ENCODE measurements around the gene PPWD1.
"Not testable (repeated sequence)": the region's sequence is repeated elsewhere in the genome, so short reads cannot be mapped to it uniquely, and the experiment has no call there.

PPWD1 gene

DNA sequence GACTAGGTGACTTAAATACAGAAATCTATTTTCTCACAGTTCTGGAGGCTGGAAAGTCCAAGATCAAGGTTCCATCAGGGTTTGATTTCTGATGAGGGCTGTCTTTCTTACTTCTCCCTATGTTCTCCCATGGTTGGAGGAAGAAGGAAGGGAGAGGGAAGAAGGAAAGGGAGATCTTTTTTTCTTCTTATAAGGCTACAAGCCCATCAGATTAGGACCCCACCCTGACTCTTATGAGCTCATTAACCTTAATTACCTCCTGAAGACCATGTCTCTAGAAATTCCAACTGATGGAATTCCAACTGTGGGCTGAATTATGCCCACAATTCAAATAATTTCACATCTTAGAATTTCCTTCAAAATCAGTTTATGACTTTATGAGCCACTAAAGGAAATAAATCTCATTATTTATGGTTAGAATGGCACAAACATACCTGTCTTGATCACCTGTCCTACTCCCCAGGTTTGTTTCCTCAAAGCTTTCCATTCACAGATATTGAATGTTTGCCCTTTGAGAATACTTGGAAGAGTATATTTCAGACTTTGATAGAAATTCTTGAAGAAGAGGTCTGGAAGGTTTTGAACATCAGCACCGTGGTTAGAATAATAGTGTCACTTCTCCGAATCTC lies 7.6 kb downstream of the PPWD1 start:
- FAIRE-seq = no peak

GRCh38 chr5:65577141-65577540 lies 14.0 kb downstream of the PPWD1 start:
- DNase-seq (ENCODE audit: insufficient read length, low spot score) (no peak), FAIRE-seq (no peak)
- no peak for TF ChIP-seq CTCF (IDR thresholded peaks at IDR 0.05; ENCODE audit: insufficient read depth, missing control alignments)

More for the DNA sequence above, 7.6 kb downstream of the PPWD1 start:
- DNase-seq (ENCODE audit: insufficient read length, low spot score) = no peak
- no peak for TF ChIP-seq CTCF (IDR thresholded peaks at IDR 0.05; ENCODE audit: insufficient read depth, missing control alignments)

GRCh38 chr5:65588694-65589093 lies 25.6 kb downstream of the PPWD1 start:
- FAIRE-seq = no peak
- no peak for TF ChIP-seq CTCF (IDR thresholded peaks at IDR 0.05; ENCODE audit: insufficient read depth, missing control alignments)
- DNase-seq (ENCODE audit: insufficient read length, low spot score) = no peak

GRCh38 chr5:65601761-65602160 lies 38.7 kb downstream of the PPWD1 start:
- not testable (repeated sequence) for DNase-seq (ENCODE audit: insufficient read length, low spot score); FAIRE-seq

GRCh38 chr5:65611524-65611923 lies 48.4 kb downstream of the PPWD1 start:
- DNase-seq (ENCODE audit: insufficient read length, low spot score) (no peak), FAIRE-seq (no peak)
- no peak for TF ChIP-seq CTCF (IDR thresholded peaks at IDR 0.05; ENCODE audit: insufficient read depth, missing control alignments)

GRCh38 chr5:65612298-65612907 lies 49.3 kb downstream of the PPWD1 start:
- FAIRE-seq (no peak), DNase-seq (ENCODE audit: insufficient read length, low spot score) (no peak)
- no peak for TF ChIP-seq CTCF (IDR thresholded peaks at IDR 0.05; ENCODE audit: insufficient read depth, missing control alignments)

DNA sequence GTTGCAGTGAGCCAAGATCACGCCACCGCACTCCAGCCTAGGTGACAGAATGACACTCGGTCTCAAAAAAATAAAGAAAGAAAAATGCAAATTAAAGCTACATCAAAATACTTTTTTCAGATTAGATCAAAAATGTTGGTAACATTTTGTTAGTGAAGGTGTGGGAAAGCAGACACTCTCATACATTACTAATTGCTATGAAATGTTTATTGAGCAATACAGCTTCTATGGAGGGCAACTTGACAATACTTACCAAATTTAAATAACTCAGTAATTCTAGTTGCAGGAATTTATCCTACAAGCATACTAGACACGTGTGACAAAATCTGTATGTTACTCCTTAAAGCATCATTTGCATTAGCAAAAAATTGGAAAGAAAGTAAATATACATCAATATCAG lies 56.9 kb downstream of the PPWD1 start:
- FAIRE-seq (no peak), DNase-seq (ENCODE audit: insufficient read length, low spot score) (no peak)
- no peak for TF ChIP-seq CTCF (IDR thresholded peaks at IDR 0.05; ENCODE audit: insufficient read depth, missing control alignments)

DNA sequence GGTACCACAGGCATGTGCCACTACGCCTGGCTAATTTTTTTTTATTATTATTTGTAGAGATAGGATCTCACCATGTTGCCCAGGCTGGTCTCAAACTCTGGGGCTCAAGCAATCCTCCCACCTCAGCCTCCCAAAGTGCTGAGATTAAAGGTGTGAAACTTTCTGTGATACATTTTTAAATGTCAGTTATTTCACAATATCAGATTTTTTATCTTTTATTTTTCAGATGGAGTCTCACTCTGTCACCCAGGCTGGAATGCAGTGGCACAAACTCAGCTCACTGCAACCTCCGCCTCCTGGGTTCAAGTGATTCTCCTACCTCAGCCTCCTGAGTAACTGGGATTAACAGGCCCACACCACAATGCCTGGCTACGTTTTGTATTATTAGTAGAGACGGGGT lies 58.9 kb downstream of the PPWD1 start:
- FAIRE-seq; DNase-seq (ENCODE audit: insufficient read length, low spot score): not testable (repeated sequence)

All from D721Med (cell line).